GM21529 (cell line): ENCODE results near the gene CLMN.

Source experiments
- ATAC-seq: cut with Tn5 transposase; IDR thresholded peaks from one replicate; pipeline ENCODE4 v1.9.1; 2021; ENCODE audit not compliant: unreplicated experiment

Gene CLMN

DNA sequence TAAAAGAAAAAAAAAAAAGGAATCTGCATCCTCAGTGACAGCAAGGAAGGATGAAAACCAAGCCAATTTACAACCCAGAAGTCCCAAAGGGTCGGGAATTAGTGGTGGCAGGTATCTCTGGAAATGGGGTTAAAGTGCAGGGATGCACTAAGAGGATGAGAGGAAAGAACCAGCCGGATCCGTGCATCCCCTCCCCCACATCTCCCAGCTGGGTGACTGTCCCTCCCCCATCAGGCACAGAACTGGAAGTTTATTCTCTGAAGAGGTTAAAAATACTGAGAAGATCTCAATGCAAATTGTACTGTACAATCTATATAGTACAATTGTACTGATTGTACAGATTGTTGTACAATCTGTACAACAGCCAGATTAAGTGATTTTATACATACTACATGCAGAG is 15.4 kb downstream of the CLMN start:
- ATAC-seq = no peak

DNA sequence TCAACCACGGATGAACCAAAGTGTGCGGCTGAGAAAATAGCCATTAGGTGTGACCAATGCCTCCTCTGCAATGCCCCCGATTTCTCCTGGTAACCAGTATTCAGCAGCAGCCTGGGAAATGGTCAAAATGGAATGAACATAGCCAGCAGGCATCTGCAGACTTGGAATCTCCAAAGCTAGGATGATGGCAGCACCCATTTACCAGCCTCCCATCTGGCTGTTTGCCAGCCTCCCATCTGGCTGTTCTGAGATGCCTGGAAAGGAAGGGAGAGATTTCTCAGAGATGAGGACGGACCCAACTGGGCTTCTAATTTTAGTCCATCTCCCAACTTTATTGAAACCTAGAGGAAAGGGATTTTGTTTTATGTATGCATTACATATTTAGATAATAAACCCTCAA is 16.2 kb downstream of the CLMN start:
- no peak for ATAC-seq

DNA sequence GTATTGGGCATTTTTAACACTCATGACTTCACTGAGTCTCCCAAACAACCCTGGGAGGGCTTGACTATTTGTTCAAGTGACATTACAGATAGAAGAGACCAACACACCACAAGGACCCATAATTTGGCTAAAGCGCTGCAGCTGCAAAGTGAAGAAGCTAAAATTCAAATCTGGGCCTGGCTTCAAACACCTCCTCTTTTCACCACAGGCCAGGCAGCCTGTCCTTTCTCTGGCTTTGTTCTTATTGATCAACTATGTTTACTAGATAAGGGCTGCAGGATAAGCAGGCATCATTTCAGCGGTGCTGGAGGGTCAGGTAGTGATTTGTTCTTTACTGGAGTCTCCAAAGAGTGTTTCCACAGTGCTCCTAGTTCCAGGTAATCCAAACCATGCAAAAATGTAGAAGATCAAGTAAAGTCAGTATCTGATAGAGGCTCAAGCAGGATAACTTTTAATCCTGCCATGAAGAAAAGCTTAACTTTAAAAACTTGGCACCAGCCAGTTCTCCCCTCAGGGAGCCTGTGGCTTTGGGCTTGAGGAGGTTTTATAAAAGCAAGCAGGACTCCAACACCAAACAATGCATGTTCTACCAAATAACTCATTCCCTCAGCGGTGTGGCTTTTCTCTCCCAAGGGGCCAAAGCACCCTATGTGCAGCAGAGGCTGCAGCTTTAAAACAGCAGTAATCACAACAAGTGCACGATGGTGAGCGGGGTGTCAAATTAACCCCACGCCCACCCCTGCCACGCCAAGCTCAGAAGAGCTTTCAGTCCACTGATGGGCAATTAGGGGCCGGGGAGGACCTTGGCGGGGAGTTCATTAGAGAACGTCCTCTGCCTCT is 16.8 kb downstream of the CLMN start:
- no peak for ATAC-seq

DNA sequence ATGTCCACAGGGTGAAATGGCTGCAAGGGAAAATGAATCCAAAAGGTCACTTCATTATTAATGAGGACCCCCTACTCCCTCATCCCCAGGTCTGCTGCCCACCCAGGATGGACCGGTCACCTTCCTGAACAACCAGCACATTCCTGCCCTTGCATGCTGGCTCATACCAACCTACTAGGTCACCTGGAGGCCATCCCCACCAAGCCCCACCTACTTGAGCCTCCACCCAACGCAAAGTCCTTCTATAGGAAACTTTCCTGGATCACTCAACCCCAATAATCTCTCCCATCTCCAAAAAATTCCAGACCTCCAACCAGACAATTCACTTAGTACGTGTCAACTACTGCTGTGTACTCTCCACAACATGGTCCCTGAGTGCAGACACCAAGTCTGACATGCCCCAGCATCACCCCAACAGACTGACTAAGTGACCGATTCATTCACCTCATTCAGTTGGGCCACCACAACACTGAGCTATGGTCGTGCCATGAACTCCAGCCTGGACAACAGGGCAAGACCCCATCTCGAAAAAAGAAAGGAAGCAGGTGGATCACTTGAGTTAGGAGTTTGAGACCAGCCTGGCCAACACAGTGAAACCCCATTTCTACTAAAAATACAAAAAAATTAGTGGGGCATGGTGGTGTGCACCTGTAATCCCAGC is 18.1 kb downstream of the CLMN start:
- no peak for ATAC-seq

DNA sequence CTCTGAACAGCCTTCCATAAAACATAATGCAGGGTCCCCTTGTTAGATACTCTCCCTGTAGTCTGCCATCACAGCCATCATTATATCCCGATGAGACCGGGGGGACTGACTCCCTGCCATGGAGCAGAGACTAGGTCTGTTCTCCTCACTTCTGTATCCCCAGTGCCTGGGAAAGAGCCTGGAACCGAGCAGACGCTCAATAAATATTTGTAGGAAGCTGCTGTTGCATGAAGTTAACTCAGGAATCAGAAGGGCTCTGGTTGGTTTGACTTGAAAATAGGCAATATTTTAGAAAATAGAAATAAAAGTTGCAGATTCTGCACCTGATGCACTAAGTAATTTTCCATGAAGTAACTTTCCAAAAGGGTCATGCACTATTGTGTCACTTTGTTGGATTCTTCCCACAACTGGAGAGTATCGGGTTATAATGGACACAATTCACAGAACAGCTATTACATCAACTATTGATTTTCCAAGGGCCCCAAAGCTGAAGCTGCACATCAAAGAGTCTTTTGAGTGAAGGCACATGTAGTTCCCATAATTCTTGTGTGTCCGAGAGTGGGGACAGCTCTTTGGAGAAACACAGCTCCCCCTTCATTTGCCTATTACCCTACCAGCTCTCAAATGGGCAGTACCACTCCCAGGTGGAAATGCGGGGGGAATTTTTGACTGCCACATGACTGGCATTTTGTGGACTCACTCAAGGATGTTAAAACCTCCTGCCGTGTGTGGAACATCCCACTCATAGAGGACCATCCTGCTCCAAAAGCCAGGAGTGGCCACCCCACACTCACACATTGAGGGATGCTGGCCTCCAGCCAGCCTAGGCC is 18.8 kb downstream of the CLMN start:
- ATAC-seq = no peak

DNA sequence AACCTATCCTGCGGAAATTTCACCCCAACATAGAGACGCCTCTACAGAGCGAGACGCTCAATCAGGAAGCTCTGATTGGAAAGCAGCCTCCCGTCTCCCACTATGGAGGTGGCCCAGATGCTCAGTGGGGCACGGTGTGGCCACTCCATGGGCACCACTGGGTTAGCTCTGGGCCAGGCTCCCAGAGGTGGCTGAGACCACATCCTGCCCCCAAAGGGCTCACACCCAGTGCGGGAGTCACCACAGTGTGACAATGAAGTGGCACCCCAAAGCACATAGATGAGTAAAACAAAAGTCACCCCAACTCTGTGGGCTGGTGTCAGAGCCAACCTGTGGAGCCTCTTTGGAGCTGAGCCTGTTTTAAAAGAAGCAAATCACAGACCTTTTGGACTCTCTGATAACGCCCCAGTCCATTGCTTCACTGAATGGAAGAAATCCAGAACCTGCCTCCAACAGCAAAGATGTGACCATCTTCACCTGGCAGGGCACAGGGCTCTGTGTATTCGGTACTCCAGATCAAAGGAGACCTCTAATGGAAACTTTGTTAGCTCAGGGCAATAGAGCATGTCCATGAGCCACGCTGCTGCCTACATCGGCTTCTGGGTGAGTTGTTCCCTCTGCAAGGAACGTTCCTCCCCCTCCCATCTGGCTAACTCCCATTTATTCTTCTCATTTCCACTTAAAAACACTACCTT is 19.6 kb downstream of the CLMN start:
- peak; percentile 55 for ATAC-seq

DNA sequence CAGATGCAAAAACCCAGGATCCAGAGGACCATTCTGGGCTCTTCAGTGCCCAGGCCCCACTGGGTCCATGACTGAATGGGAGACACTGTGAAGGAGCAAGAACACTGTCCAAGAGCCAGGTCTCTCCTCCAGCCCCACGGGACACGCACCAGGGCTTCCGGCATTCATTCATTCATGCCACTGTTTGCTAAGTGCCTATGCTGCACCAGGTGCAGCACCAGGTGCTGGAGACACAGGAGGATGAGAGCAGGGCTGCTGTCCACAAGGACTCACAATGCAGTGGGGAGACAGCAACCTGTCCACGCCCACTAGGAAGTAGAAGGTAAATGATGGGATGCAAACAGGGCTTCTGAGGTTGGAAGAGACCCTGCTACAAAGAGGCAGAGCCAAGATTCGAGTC is 20.4 kb downstream of the CLMN start:
- ATAC-seq = no peak

DNA sequence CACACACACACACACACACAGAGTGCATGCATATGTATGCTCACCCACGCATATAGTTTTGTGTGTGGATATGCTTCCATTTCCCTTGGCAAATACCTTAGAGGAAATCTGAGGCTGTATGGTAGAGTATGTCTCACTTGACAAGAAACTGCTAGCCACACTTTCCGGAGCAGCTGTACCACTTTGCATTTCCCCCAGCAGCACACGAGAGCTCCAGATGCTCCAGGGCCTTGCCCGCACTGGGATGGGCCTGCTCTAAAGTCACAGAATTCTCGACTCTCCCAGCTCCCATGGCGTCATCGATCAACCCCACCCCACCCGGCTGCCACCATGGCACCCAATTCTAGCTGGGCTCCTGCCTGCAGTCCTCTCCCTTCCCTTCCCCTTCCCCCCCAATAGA is 21.9 kb downstream of the CLMN start:
- no peak for ATAC-seq

DNA sequence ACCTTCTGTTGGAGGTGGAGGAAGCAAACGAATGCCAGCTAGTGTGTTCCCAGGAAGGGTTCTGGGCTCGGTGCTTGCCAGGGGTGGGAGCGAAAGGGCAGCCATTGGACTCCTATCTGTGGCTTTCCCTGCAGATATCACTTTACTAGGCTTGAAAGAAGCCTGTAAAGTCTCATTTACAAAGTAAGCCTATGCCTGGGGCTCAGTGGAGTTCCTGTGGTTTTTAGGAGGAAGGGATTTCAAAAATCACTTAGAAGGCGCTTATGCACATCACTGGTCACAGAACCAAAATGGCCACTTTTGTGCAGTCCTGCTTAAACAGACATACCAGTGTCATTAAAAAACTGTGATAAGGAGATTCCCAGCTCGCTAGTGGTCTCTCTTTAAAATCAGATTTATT is 22.7 kb downstream of the CLMN start:
- ATAC-seq = no peak

DNA sequence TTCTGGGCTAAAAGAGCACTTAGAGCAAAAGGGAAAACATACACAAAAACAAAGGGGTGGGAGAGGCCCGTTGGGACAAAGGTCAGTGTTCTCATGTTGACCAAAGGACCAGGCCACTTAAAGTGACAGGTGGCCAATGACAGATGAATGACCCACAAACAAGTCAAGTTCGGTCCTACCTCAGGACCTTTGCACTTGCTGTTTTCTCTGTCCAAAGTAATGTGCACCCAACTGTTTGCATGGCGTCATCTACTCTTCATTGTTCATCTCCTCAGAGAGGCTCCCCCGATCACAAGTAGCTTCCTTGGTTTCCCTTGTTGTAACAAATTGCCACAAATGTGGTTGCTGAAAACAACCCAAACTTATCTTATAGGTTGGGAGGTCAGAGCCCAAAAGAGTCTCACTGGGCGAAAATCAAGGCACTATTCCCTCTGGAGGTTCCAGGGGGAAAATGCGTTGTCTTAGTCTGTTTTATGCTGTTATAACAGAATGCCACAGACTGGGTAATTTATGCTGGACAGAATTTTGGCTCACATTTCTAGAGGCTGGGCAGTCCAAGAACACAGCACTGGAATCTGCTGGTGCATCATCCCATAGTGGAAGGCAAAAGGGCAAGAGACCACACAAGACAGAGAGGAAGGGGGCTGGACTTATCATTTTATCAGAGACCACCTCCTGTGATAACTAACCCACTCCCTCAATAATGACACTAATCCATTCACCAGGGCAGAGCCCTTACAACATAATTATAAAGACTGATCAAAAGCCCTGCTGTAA is 23.9 kb downstream of the CLMN start:
- no peak for ATAC-seq

DNA sequence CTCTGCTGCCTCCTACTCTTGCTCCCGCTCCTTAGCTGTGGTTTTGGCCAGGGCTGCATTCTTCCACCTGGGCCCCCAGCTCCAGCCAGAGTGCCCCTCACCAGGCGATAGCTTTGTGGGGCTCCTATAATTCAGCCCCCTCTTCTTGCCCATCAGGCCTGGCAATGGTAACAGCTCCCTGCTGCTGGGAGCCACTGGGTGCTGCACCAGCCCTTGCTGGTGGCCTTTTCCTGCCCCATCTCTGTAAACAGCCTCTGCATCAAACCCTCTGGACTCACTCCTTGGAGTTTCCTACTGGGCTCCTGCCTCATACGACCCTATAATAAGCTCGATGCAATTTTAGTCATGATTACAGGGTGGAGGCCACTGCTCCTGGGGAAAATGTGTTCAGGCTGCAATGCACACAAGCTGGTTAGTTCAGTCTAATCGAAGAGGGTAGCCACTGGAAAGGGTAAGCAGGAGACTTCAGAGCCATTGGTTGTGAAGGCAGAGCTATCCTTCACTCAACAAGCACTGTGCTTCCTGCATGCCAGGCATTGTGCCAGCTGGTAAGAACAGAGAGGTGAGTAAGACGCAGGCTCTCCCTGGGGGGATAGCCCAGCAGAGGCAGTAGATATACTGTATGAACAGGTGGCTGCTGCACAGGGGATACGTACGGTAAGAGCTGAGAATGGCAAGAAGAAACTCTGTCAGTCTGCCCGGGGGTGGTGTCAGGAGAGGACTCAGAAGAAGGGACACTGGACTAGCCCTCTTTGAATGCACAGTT is 24.7 kb downstream of the CLMN start:
- ATAC-seq = no peak

DNA sequence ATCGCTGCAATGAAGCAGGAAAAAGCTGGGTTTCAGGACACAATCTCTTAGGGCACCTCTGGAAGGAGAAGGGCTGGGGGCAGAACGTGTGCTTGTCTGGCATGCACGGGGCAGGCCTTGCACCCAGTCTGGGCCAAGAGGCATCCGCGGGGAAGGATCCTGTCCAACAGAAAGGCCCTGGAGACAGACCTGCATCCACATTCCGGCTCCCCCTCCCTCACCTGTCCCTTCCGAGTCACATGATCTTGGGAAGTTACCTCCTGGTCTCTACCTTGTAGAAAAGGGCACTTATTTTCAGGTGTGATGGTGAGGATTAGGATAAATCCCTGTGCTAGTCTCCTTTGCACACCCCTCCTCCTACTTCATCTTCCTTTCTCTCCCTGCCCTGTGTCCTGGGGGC is 25.4 kb downstream of the CLMN start:
- ATAC-seq = no peak

DNA sequence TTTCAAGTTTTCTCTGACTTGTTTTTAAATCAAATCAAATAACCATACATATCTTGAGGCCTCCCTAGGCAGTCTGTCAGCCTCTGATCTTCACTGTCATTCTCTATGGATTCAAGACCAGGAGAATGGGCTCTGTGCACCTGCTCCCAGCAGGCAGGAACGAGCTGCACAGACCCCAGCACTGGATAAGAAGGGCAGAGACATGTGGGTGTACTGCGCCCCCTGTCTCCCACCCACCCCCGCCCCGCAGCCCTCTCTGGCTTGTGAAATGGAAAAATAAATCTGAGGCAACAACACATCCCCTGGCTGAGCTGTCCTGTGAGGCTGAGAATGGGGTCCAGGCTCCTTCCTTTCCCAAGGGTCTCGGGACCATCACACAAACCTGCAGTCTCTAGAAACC is 26.3 kb downstream of the CLMN start:
- ATAC-seq = no peak

DNA sequence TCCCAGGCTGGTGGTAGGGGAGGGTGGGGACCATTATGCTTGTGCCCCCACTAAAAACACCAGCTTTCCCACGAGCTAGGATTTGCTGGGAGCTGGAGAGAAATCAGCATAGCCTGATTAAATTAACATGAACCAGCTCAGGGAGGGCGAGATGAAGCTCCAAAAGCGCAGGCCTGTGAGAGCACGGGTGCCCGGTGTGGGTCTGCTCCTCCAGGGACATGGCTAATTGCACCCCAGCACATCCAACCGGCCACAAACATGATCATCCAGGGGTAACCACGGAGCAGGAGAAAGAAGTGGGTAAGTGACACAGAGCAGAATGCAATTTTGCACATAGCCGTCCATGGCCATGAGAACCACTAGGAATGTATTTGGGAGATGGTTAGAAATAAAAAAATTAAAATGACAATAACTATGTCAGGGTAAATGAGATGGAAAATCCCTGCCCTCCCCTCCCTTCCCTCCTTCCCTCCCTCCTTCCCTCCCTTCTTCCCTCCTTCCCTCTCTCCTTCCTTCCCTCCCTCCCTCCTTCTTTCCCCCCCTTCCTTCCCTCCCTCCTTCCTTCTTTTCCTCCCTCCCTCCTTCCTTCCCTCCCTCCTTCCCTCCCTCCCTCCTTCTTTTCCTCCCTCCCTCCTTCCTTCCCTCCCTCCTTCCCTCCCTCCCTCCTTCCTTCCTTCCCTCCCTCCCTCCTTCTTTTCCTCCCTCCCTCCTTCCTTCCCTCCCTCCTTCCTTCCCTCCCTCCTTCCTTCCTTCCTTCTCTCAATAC is 26.9 kb downstream of the CLMN start:
- ATAC-seq = no peak

DNA sequence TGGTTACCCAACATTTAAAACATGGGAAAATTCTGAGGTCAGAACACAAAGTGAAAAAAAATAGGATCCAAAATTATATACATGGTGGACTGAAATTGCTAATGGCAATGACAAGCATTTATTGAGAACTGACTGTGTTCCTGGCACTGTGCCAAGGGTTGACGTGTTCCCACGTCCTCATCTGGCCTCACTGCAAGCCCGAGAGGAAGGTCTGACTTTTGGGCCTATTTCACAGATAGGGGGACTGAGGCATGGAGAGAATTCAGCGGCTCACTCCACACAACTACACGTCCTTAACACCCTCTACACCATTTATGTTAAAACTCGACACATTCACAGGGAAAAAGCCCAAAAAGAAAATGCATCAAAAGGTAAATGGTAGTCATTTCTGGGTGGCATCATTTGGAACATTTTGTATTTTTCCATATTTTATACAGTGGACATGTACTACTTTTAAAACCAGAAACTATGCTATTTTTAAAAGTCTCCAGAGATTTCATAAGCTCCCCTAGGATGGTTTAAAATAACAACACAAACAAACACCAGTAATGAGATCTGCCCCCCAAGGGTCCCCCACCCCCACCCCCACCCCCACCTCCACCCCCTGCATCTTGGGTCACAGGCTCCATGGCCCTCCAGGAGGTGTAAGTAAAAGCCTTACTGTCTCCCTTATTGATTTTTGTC is 27.7 kb downstream of the CLMN start:
- ATAC-seq = no peak

DNA sequence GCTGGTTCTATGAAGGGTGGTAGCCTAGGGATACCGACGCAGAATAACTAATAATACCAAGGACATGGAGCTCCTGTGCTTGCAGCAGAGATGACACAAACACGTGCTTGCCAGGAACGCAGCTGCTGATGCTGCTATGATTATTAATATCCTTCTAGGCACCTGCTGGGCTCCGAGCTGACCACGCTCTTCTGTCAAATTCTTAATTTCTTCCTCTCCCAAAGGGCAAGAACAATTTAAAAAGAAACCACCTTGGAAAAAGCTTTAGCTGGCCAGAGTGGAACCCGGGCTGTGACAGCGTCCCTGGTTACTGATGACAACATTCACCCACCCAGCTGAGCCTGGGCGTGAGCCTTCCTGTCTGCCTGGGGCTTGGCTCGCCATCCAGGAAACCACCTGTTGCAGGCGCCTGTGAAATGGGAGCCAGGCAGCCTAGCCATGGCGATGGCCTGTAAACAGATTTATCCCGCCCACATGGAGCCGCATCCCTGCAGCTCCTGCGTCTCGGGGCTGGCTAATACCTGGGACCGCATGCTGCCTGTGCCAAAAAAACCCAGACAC is 28.8 kb downstream of the CLMN start:
- no peak for ATAC-seq

DNA sequence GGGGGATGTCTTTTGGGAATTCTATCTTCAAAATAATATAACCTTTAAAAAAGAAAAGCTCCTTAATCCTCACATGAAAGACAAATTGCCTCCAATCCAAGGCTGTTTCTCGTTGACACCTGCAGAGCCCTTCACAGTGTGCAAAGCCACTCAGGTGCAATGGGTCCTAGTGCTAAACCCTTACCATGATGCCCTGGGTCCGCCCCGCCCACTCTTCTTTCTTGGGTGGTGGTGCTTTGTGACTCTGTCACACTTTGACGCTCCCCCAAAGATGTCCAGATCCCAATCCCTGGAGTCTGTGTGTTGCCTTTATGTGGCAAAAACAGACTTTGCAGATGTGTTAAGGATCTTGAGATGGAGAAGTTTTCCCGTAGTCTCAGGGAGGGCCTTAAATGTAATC is 29.7 kb downstream of the CLMN start:
- ATAC-seq = no peak
